ENCODE data around the gene TOGARAM2. TPM values are rescaled to one million over a fixed set of nuclear protein-coding genes. Genes with fewer than 3 reads are reported as not detected.

TOGARAM2 gene
- total and polyA plus RNA-seq, 2 experiments from 2014 or later = 1.8 TPM

GRCh38 chr2:29009270-29009669 is 28.2 kb downstream of the TOGARAM2 start:
- peaks cover 15% of the 10 kb centered on the region for H3K4me1 Mint-ChIP-seq
- ATAC-seq = no peak
- no peaks in the 10 kb centered on the region for H3K36me3 Mint-ChIP-seq (ENCODE audit: low read depth)
- Histone ChIP-seq H3K27me3 (ENCODE audit: insufficient read depth) (no peaks in the 10 kb centered on the region), H4K20me1 (replicated peaks; ENCODE audit: insufficient read depth) (no peaks in the 10 kb centered on the region), H3K4me1 (ENCODE audit: insufficient read depth) (0 out of 2 replicates have a peak, but pooled peaks cover 4% of the 10 kb centered on the region), H3K36me3 (ENCODE audit: insufficient read depth) (no peaks in the 10 kb centered on the region), H2AFZ (no peak overlapping the region), H3K9me2 (ENCODE audit: insufficient read depth) (no peaks in the 10 kb centered on the region), H3K4me3 (no peak overlapping the region), H3F3A (replicated peaks; ENCODE audit: low read depth) (no peaks in the 10 kb centered on the region), H3K79me2 (replicated peaks; ENCODE audit: insufficient read depth) (no peaks in the 10 kb centered on the region), H3K4me2 (no peak overlapping the region), H3K27ac (ENCODE audit: low read depth) (no peak overlapping the region)
- no peak for TF ChIP-seq CTCF (conservative IDR thresholded peaks at IDR 0.05; ENCODE audit: low read depth in 2 of 2)
- no peak for TF ChIP-seq ZNF331 (CRISPR knock-in tag; IDR thresholded peaks at IDR 0.05; ENCODE audit: low read depth)
- TF ChIP-seq JUNB (IDR thresholded peaks at IDR 0.05; ENCODE audit: unreplicated experiment) = no peak
- TF ChIP-seq CREB1 (CRISPR knock-in tag; IDR thresholded peaks at IDR 0.05; ENCODE audit: low read depth) = no peak
- no peak for TF ChIP-seq ZNF462 (CRISPR knock-in tag; IDR thresholded peaks at IDR 0.05)
- TF ChIP-seq ETS1 (IDR thresholded peaks at IDR 0.05) = no peak
- no peak for TF ChIP-seq ZNF114 (CRISPR knock-in tag; IDR thresholded peaks at IDR 0.05)
- no peak for TF ChIP-seq EZH2phosphoT487 (IDR thresholded peaks at IDR 0.05; ENCODE audit: unreplicated experiment)
- TF ChIP-seq EZH2 (IDR thresholded peaks at IDR 0.05; ENCODE audit: low read depth, unreplicated experiment) = no peak
- no peak for TF ChIP-seq STAT1 (IDR thresholded peaks at IDR 0.05; ENCODE audit: unreplicated experiment)
- no peak for TF ChIP-seq NANOG (IDR thresholded peaks at IDR 0.05; ENCODE audit: borderline replicate concordance)
- TF ChIP-seq POLR2AphosphoS5 (IDR thresholded peaks at IDR 0.05; ENCODE audit: low read depth) = no peak
- TF ChIP-seq REST (IDR thresholded peaks at IDR 0.05; ENCODE audit: unreplicated experiment) = no peak
- peaks cover 6% of the 10 kb centered on the region for H3K27me3 Mint-ChIP-seq (ENCODE audit: insufficient read depth, low read depth, poor library complexity)
- H3K9me3 Mint-ChIP-seq = no peaks in the 10 kb centered on the region
- DNase-seq (ENCODE audit: low spot score) = no peak
- H3K4me3 Mint-ChIP-seq = no peak overlapping the region
- no peak overlapping the region for H3K27ac Mint-ChIP-seq

All from GM23338 (cell line).